ENCODE data around the gene NRCAM.
A peak's percentile ranks its signal among the peaks of the same experiment; 100 is the strongest.

NRCAM gene

GRCh38 chr7:108376206-108376605 is 80.0 kb downstream of the NRCAM start:
- no peak overlapping the region for H3K4me3 ChIP-seq (ENCODE audit: low read length)
- no peak for TF ChIP-seq CTCF (conservative IDR thresholded peaks at IDR 0.05; ENCODE audit: low read length)
- no peak for DNase-seq (ENCODE audit: low read depth)

GRCh38 chr7:108375668-108376067 is 80.6 kb downstream of the NRCAM start:
- no peak for DNase-seq (ENCODE audit: low read depth)
- no peak for TF ChIP-seq CTCF (conservative IDR thresholded peaks at IDR 0.05; ENCODE audit: low read length)
- no peak overlapping the region for H3K4me3 ChIP-seq (ENCODE audit: low read length)

- no peak for DNase-seq (ENCODE audit: low read depth)
- no peak for TF ChIP-seq CTCF (conservative IDR thresholded peaks at IDR 0.05; ENCODE audit: low read length)
- H3K4me3 ChIP-seq (ENCODE audit: low read length): no peak overlapping the region
Measured at GRCh38 chr7:108374899-108375298, 81.3 kb downstream of the NRCAM start.

- no peak for TF ChIP-seq CTCF (conservative IDR thresholded peaks at IDR 0.05; ENCODE audit: low read length)
- no peak overlapping the region for H3K4me3 ChIP-seq (ENCODE audit: low read length)
- no peak for DNase-seq (ENCODE audit: low read depth)
Measured at GRCh38 chr7:108372618-108373017, 83.6 kb downstream of the NRCAM start.

GRCh38 chr7:108370616-108371015 is 85.6 kb downstream of the NRCAM start:
- no peak overlapping the region for H3K4me3 ChIP-seq (ENCODE audit: low read length)
- no peak for TF ChIP-seq CTCF (conservative IDR thresholded peaks at IDR 0.05; ENCODE audit: low read length)
- no peak for DNase-seq (ENCODE audit: low read depth)

GRCh38 chr7:108368466-108368865 is 87.8 kb downstream of the NRCAM start:
- no peak for TF ChIP-seq CTCF (conservative IDR thresholded peaks at IDR 0.05; ENCODE audit: low read length)
- H3K4me3 ChIP-seq (ENCODE audit: low read length): no peak overlapping the region
- peak; percentile 7 for DNase-seq (ENCODE audit: low read depth)

- no peak for TF ChIP-seq CTCF (conservative IDR thresholded peaks at IDR 0.05; ENCODE audit: low read length)
- no peak overlapping the region for H3K4me3 ChIP-seq (ENCODE audit: low read length)
- no peak for DNase-seq (ENCODE audit: low read depth)
Measured at GRCh38 chr7:108367946-108368345, 88.3 kb downstream of the NRCAM start.
